Esophagus squamous epithelium (tissue), 4 donors: ENCODE measurements around the gene EIF1AD.
"Not testable (repeated sequence)": the region's sequence is repeated elsewhere in the genome, so short reads cannot be mapped to it uniquely, and the experiment has no call there.

Source experiments
- CTCF ChIP-seq, 6 experiments: fragments of 450-650 bp in 4 of 6; fragments of 200-600 bp in 2 of 6; sonication (generic) in 2 of 6; IDR thresholded peaks; one replicate each; pipeline ENCODE4 v1.5.1; 2016 to 2019; ENCODE audit warnings: antibody characterized with exemption in 6 of 6, mild to moderate bottlenecking in 4 of 6, moderate library complexity in 4 of 6
- POLR2A ChIP-seq, 4 donors: fragments of 450-650 bp; IDR thresholded peaks; one replicate each; pipeline ENCODE4 v1.6.1; 2017; ENCODE audit warnings: antibody characterized with exemption in 4 of 4, mild to moderate bottlenecking in 4 of 4, moderate library complexity in 3 of 4

- not testable (repeated sequence) for TF ChIP-seq CTCF, POLR2A (IDR thresholded peaks at IDR 0.05)
These were observed 51.2 kb downstream of the EIF1AD start for GRCh38 chr11:65950711-65951110.
